Activated T-helper 2 cell treated with anti-CD3 and anti-CD28 coated beads, Interferon-gamma antibody, Interleukin-2, Interleukin-4, amounts not matched to agents 10 μg/mL and 5 μg/mL and 100 μg/mL, durations not matched to agents 14 hours and 24 hours and 36 hours (primary cell): Measurements from ENCODE around the gene SLC22A25. TPM values are rescaled to one million over a fixed set of nuclear protein-coding genes. Genes with fewer than 3 reads are reported as not detected.
"Not testable (repeated sequence)": the region's sequence is repeated elsewhere in the genome, so short reads cannot be mapped to it uniquely, and the experiment has no call there.

Source experiments
- DNase-seq: peaks from one replicate; pipeline ENCODE4 v3.0.0; 2021; ENCODE audit warnings: low spot score
- H3K27ac Mint-ChIP-seq: one replicate; pipeline ENCODE4 v1.8.0; 2021; ENCODE audit warnings: mixed read lengths
- H3K27me3 Mint-ChIP-seq: one replicate; pipeline ENCODE4 v1.8.0; 2021; ENCODE audit warnings: low read depth, mixed read lengths
- H3K36me3 Mint-ChIP-seq: one replicate; pipeline ENCODE4 v1.8.0; 2021; ENCODE audit warnings: low read depth, mixed read lengths
- H3K4me1 Mint-ChIP-seq: one replicate; pipeline ENCODE4 v1.8.0; 2021; ENCODE audit warnings: low read depth, mixed read lengths
- H3K4me3 Mint-ChIP-seq: one replicate; pipeline ENCODE4 v1.8.0; 2021; ENCODE audit warnings: low read depth, mild to moderate bottlenecking, moderate library complexity, mixed read lengths
- H3K9me3 Mint-ChIP-seq: one replicate; pipeline ENCODE4 v1.8.0; 2021; ENCODE audit warnings: mixed read lengths
- intact Hi-C: fragments of 100-400 bp; cut with micrococcal nuclease; formaldehyde crosslinking; loops from one replicate; pipeline ENCODE4 v1.15.1; 2023
- total RNA-seq: library from RNA; stranded (reverse); gene quantifications from 2 replicates; pipeline ENCODE4 v1.2.3, GENCODE V29; 2022

The SLC22A25 gene
- not detected in 2 replicates for total RNA-seq

- H3K36me3 Mint-ChIP-seq, result no peaks in the 10 kb centered on the region
- intact Hi-C loops, result no loop called here
- H3K9me3 Mint-ChIP-seq, result no peaks in the 10 kb centered on the region
Measured at GRCh38 chr11:63243533-63243932, at the start of gene SLC22A25. TSS of gene SLC22A25 (minus strand) at chr11:63243599. CDS start at chr11:63229652, 13,947 bp downstream.

GRCh38 chr11:63290285-63290684 is 46.9 kb upstream of the SLC22A25 start:
- Mint-ChIP-seq H3K36me3 (no peaks in the 10 kb centered on the region), H3K4me1 (no peaks in the 10 kb centered on the region), H3K27ac (no peak overlapping the region), H3K4me3 (no peak overlapping the region), H3K27me3 (peaks cover 2% of the 10 kb centered on the region), H3K9me3 (no peaks in the 10 kb centered on the region)
- no peak for DNase-seq
- intact Hi-C loops, result no loop called here

More at GRCh38 chr11:63243533-63243932, at the start of gene SLC22A25:
- Mint-ChIP-seq H3K27ac (no peak within 1 kb of the TSS), H3K4me1 (peaks cover 8% of the 10 kb centered on the region), H3K4me3 (no peak within 1 kb of the TSS), H3K27me3 (no peaks in the 10 kb centered on the region)
- DNase-seq, result no peak

- Mint-ChIP-seq H3K4me1 (no peaks in the 10 kb centered on the region), H3K36me3 (no peaks in the 10 kb centered on the region), H3K27ac (no peak overlapping the region), H3K27me3 (peaks cover 6% of the 10 kb centered on the region), H3K4me3 (no peak overlapping the region), H3K9me3 (no peaks in the 10 kb centered on the region)
- DNase-seq, result no peak
- intact Hi-C loops, result no loop called here
Measured at GRCh38 chr11:63289658-63290057, 46.3 kb upstream of the SLC22A25 start.

- Mint-ChIP-seq H3K9me3 (no peaks in the 10 kb centered on the region), H3K27me3 (peaks cover 14% of the 10 kb centered on the region), H3K4me3 (no peak overlapping the region), H3K27ac (no peak overlapping the region), H3K36me3 (no peaks in the 10 kb centered on the region), H3K4me1 (no peaks in the 10 kb centered on the region)
- intact Hi-C loops, result no loop called here
- DNase-seq, result no peak
Measured at GRCh38 chr11:63282579-63282978, 39.2 kb upstream of the SLC22A25 start.

- intact Hi-C loops, result no loop called here
- DNase-seq, result no peak
- Mint-ChIP-seq H3K4me3 (no peak overlapping the region), H3K9me3 (no peaks in the 10 kb centered on the region), H3K36me3 (no peaks in the 10 kb centered on the region), H3K4me1 (no peaks in the 10 kb centered on the region), H3K27ac (no peak overlapping the region), H3K27me3 (peaks cover 18% of the 10 kb centered on the region)
Measured at GRCh38 chr11:63280920-63281319, 37.5 kb upstream of the SLC22A25 start.

- peaks cover 16% of the 10 kb centered on the region for H3K27me3 Mint-ChIP-seq
- no peaks in the 10 kb centered on the region for H3K4me1 Mint-ChIP-seq
- H3K27ac Mint-ChIP-seq, result no peak overlapping the region
Measured at GRCh38 chr11:63277345-63277943, 34.0 kb upstream of the SLC22A25 start.

GRCh38 chr11:63274776-63275175 is 31.4 kb upstream of the SLC22A25 start:
- intact Hi-C loops, result no loop called here
- Mint-ChIP-seq H3K36me3 (no peaks in the 10 kb centered on the region), H3K27ac (no peak overlapping the region), H3K27me3 (peaks cover 10% of the 10 kb centered on the region), H3K4me3 (no peak overlapping the region), H3K9me3 (no peaks in the 10 kb centered on the region), H3K4me1 (no peaks in the 10 kb centered on the region)
- DNase-seq, result no peak

More at GRCh38 chr11:63277345-63277943, 34.0 kb upstream of the SLC22A25 start:
- no peak for DNase-seq
- intact Hi-C loops, result no loop called here
- H3K9me3 Mint-ChIP-seq, result no peaks in the 10 kb centered on the region
- H3K4me3 Mint-ChIP-seq, result no peak overlapping the region
- no peaks in the 10 kb centered on the region for H3K36me3 Mint-ChIP-seq

- H3K4me3 Mint-ChIP-seq, result no peak overlapping the region
- no peak overlapping the region for H3K27ac Mint-ChIP-seq
- H3K36me3 Mint-ChIP-seq, result no peaks in the 10 kb centered on the region
- intact Hi-C loops, result no loop called here
- H3K4me1 Mint-ChIP-seq, result no peaks in the 10 kb centered on the region
- H3K27me3 Mint-ChIP-seq, result peaks cover 10% of the 10 kb centered on the region
- no peak for DNase-seq
- H3K9me3 Mint-ChIP-seq, result no peaks in the 10 kb centered on the region
Measured at GRCh38 chr11:63273685-63274084, 30.3 kb upstream of the SLC22A25 start.

GRCh38 chr11:63262547-63262946 is 19.1 kb upstream of the SLC22A25 start:
- intact Hi-C loops, result no loop called here
- H3K27ac Mint-ChIP-seq, result no peak overlapping the region
- H3K4me1 Mint-ChIP-seq, result no peaks in the 10 kb centered on the region
- no peaks in the 10 kb centered on the region for H3K36me3 Mint-ChIP-seq
- no peaks in the 10 kb centered on the region for H3K9me3 Mint-ChIP-seq
- no peak for DNase-seq
- H3K4me3 Mint-ChIP-seq, result no peak overlapping the region
- H3K27me3 Mint-ChIP-seq, result peaks cover 7% of the 10 kb centered on the region

GRCh38 chr11:63251312-63251711 is 7.9 kb upstream of the SLC22A25 start:
- intact Hi-C loops, result no loop called here
- no peak overlapping the region for H3K4me3 Mint-ChIP-seq
- no peaks in the 10 kb centered on the region for H3K36me3 Mint-ChIP-seq
- H3K27me3 Mint-ChIP-seq, result peaks cover 7% of the 10 kb centered on the region
- no peaks in the 10 kb centered on the region for H3K9me3 Mint-ChIP-seq
- DNase-seq, result no peak
- no peak overlapping the region for H3K27ac Mint-ChIP-seq
- no peaks in the 10 kb centered on the region for H3K4me1 Mint-ChIP-seq

- no peaks in the 10 kb centered on the region for H3K4me1 Mint-ChIP-seq
- intact Hi-C loops, result no loop called here
- peaks cover 7% of the 10 kb centered on the region for H3K27me3 Mint-ChIP-seq
- no peaks in the 10 kb centered on the region for H3K9me3 Mint-ChIP-seq
- no peak for DNase-seq
- no peak overlapping the region for H3K4me3 Mint-ChIP-seq
- no peaks in the 10 kb centered on the region for H3K36me3 Mint-ChIP-seq
- no peak overlapping the region for H3K27ac Mint-ChIP-seq
Measured at GRCh38 chr11:63250162-63251050, 7.0 kb upstream of the SLC22A25 start.

- Mint-ChIP-seq H3K4me1 (no peaks in the 10 kb centered on the region), H3K4me3 (no peak overlapping the region), H3K27ac (no peak overlapping the region), H3K9me3 (no peaks in the 10 kb centered on the region), H3K27me3 (peaks cover 7% of the 10 kb centered on the region), H3K36me3 (no peaks in the 10 kb centered on the region)
- intact Hi-C loops, result no loop called here
- DNase-seq, result no peak
Measured at GRCh38 chr11:63248966-63249365, 5.6 kb upstream of the SLC22A25 start.

- DNase-seq, H3K4me3 Mint-ChIP-seq, intact Hi-C loops, H3K27ac Mint-ChIP-seq, H3K4me1 Mint-ChIP-seq, H3K36me3 Mint-ChIP-seq, H3K27me3 Mint-ChIP-seq, H3K9me3 Mint-ChIP-seq: not testable (repeated sequence)
Measured at GRCh38 chr11:63247237-63248002, 4.0 kb upstream of the SLC22A25 start.
